ENCODE data around the gene CEACAM6. TPM values are rescaled to one million over a fixed set of nuclear protein-coding genes. Genes with fewer than 3 reads are reported as not detected.
"Not testable (repeated sequence)": the region's sequence is repeated elsewhere in the genome, so short reads cannot be mapped to it uniquely, and the experiment has no call there.

Gene CEACAM6
- not detected for total RNA-seq

DNA sequence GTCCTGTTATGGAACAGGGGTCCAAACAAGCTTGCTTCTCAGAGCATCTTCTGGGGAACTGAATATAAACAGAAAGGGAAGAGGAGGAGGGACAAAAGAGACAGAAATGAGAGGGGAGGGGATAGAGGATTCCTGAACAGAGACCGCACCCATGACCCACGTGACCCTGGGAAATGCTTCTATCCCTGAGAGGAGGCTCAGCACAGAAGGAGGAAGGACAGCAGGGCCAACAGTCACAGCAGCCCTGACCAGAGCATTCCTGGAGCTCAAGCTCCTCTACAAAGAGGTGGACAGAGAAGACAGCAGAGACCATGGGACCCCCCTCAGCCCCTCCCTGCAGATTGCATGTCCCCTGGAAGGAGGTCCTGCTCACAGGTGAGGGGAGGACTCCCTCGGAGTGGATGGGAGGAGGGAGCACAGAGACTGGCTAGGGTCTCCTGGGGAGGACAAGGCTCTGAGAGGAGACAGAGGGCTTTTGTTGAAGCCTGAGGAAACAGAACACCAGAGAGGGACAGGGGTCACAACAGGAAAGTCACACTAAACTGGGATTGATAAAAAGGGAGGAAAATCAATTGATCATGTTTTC, at the start of gene CEACAM6:
CEACAM6 (plus strand) TSS at position 203 of the 586 bp plus-strand sequence; CDS start at position 312, 109 bp downstream.
- ChIA-PET CTCF (interaction anchor here (1.0 to 5.2 kb wide), 5 partner anchors 14 to 49 kb away, joined by 3 to 38 read pairs (median 15); no protein-coding TSS in a partner anchor), POLR2A (no interaction called here)

DNA sequence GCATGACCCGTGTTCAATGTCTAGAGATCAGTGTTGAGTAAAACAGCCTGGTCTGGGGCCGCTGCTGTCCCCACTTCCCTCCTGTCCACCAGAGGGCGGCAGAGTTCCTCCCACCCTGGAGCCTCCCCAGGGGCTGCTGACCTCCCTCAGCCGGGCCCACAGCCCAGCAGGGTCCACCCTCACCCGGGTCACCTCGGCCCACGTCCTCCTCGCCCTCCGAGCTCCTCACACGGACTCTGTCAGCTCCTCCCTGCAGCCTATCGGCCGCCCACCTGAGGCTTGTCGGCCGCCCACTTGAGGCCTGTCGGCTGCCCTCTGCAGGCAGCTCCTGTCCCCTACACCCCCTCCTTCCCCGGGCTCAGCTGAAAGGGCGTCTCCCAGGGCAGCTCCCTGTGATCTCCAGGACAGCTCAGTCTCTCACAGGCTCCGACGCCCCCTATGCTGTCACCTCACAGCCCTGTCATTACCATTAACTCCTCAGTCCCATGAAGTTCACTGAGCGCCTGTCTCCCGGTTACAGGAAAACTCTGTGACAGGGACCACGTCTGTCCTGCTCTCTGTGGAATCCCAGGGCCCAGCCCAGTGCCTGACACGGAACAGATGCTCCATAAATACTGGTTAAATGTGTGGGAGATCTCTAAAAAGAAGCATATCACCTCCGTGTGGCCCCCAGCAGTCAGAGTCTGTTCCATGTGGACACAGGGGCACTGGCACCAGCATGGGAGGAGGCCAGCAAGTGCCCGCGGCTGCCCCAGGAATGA, 48.4 kb upstream of the CEACAM6 start:
- POLR2A ChIA-PET = no interaction called here
- CTCF ChIA-PET = interaction anchor here (0.7 to 2.7 kb wide), 22 partner anchors 9 to 120 kb away, joined by 3 to 17 read pairs (median 4); no protein-coding TSS in a partner anchor

DNA sequence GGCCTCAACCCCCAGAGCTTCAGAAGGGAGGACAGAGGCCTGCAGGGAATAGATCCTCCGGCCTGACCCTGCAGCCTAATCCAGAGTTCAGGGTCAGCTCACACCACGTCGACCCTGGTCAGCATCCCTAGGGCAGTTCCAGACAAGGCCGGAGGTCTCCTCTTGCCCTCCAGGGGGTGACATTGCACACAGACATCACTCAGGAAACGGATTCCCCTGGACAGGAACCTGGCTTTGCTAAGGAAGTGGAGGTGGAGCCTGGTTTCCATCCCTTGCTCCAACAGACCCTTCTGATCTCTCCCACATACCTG, 47.9 kb upstream of the CEACAM6 start:
- POLR2A ChIA-PET = no interaction called here
- CTCF ChIA-PET = interaction anchor here (0.7 to 2.7 kb wide), 18 partner anchors 9 to 119 kb away, joined by 3 to 17 read pairs (median 4); no protein-coding TSS in a partner anchor

DNA sequence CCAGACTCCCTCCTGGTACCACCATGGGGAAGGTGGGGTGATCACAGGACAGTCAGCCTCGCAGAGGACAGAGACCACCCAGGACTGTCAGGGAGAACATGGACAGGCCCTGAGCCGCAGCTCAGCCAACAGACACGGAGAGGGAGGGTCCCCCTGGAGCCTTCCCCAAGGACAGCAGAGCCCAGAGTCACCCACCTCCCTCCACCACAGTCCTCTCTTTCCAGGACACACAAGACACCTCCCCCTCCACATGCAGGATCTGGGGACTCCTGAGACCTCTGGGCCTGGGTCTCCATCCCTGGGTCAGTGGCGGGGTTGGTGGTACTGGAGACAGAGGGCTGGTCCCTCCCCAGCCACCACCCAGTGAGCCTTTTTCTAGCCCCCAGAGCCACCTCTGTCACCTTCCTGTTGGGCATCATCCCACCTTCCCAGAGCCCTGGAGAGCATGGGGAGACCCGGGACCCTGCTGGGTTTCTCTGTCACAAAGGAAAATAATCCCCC, 47.4 kb upstream of the CEACAM6 start:
- POLR2A ChIA-PET = no interaction called here

DNA sequence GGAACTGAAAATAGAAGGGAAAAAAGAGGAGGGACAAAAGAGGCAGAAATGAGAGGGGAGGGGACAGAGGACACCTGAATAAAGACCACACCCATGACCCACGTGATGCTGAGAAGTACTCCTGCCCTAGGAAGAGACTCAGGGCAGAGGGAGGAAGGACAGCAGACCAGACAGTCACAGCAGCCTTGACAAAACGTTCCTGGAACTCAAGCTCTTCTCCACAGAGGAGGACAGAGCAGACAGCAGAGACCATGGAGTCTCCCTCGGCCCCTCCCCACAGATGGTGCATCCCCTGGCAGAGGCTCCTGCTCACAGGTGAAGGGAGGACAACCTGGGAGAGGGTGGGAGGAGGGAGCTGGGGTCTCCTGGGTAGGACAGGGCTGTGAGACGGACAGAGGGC, 46.8 kb upstream of the CEACAM6 start, which contains the start of gene CEACAM5:
CEACAM5 (plus strand) TSS at position 146 of the 400 bp plus-strand sequence; CDS start at position 252, 106 bp downstream.
- CTCF ChIA-PET = no interaction called here
- POLR2A ChIA-PET = no interaction called here

More for the DNA sequence above, 47.4 kb upstream of the CEACAM6 start:
- CTCF ChIA-PET = interaction anchor here (1.8 kb wide), 1 partner anchor 68 kb away, joined by 7 read pairs; no protein-coding TSS in a partner anchor

DNA sequence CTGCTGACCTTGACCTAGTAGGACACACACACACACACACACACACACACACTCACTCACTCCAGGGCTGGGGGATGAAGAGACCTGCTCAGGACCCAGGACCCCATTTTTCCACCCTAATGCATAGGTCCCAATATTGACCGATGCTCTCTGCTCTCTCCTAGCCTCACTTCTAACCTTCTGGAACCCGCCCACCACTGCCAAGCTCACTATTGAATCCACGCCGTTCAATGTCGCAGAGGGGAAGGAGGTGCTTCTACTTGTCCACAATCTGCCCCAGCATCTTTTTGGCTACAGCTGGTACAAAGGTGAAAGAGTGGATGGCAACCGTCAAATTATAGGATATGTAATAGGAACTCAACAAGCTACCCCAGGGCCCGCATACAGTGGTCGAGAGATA, 45.8 kb upstream of the CEACAM6 start:
- POLR2A ChIA-PET, CTCF ChIA-PET: not testable (repeated sequence)

DNA sequence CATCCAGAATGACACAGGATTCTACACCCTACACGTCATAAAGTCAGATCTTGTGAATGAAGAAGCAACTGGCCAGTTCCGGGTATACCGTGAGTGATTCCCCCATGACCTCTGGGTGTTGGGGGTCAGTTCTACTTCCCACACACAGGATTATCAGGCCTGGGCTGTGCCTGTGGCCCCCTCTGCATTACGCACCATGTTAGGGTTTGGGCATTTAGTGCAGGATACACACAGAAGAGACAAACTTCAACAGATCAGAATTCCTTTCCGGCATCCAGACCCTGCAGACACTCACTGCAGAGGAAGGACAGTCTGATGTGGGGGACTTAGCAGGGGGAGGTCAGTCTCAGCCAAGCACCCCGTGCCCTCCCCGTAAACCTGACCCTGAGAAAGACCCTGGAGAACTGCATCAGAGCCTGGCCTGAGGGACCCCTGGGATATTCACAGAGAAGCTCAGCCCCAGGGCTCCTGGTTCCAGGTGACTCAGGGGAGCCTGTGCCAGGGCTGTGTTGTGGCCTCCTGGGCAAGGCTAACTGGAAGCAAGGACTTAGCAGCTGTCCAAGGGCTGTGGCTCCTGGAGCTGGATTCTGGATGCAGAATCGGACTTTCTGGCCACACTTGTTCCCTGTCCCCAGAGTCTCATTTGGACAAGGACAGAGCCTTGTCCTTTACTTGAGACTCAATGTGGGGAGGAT, 45.2 kb upstream of the CEACAM6 start:
- POLR2A ChIA-PET = no interaction called here
- CTCF ChIA-PET = interaction anchor here (1.1 kb wide), 1 partner anchor 43 kb away, joined by 4 read pairs; no protein-coding TSS in a partner anchor

DNA sequence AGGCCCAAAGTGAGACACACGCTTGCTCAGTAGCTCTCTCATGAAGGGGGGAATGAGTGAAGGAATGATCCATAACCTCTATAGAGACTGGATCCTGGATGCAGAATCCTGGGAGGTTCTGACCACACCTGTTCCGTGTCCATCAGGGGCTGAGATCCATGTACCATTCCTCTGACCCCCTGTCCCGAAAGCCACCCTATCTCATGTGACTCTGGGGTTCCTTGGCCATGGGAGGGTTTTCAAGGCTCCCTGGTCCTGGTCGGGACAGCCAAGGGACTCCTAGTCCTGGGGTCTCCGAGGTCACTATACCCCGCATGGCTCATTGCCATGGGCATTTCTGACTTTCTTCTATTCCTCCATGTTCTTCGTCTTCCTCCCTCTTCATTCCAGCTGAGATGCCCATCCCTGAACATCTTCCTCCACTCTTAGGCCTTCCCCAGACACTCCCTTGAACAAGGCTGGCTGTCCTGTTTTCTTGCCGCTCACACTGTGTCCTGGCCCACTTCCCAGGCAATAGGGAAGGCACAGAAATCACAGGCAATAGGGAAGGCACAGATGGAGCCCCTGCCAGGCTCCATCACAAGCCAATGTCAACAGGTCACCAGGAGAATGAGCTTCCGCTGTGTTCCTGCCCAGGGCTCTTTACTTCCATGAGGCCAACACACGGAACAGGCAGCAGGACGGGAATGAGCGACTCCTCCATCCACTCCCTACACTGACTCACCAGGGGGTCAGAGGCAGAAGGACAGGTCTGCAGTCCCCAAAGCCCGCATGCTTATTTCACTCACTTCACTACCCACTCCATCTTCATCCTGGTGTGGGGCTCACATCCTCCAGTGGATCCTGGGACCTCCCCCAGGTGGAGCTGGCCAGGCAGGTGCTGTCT, 43.7 kb upstream of the CEACAM6 start:
- ChIA-PET CTCF (interaction anchor here (0.6 to 1.0 kb wide), 2 partner anchors 83 to 619 kb away, joined by 3 to 4 read pairs; no protein-coding TSS in a partner anchor), POLR2A (no interaction called here)

DNA sequence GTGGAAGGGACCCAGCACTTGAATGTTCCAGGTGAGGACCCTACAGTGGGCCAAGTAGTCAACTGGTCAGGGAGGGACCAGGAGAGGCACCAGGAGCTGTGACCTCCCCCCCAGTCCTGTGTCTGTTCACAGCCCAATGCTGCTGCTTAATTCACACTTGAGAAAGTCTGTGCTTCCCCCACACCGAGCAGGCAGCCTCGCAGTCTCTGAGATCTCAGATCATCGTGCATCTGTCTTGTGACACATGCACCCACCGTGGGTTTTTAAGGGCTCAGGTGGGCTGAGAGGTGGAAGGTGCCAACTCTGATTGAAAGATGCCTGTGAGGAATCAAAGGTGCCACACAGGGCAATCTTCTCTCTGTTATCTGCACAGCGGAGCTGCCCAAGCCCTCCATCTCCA, 40.7 kb upstream of the CEACAM6 start:
- ChIA-PET POLR2A (no interaction called here), CTCF (interaction anchor here (1.3 kb wide), 1 partner anchor 13 kb away, joined by 3 read pairs; no protein-coding TSS in a partner anchor)

DNA sequence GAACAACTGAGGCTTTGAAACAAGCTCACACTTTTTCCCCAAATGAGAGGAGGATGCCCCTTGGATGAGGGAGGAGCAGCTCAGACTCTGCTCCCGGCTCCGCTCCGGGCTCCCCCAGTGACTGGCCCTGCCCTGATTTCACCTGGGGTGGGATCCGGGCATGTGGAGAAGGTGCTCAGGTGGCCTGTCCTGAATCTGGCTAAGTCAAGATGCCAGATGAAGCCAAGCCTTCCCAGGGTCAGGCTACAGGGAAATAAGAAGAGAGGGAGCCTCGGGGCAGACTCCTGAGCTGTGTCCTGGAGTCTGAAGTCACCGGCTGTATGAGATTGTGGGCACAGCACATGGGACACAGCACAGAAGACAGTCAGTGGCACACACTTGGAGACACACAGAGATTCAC, 36.6 kb upstream of the CEACAM6 start:
- ChIA-PET CTCF (interaction anchor here (1.0 kb wide), 1 partner anchor 27 kb away, joined by 3 read pairs; no protein-coding TSS in a partner anchor), POLR2A (no interaction called here)

DNA sequence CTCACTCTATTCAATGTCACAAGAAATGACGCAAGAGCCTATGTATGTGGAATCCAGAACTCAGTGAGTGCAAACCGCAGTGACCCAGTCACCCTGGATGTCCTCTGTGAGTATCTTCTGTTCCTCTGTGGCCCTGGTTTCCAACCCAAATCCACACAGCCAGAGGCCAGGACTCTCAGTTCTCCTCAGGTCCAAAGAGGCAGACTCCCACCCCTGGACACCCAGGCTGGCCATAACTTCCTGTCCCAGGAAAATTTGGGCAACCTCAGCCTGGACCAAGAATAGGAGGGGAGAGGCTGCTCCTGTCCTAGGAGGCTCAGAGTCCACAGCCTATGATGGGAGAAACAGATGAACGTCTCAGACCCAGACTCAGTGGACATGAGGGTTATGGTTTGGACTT, 35.2 kb upstream of the CEACAM6 start:
- ChIA-PET CTCF (no interaction called here), POLR2A (no interaction called here)

DNA sequence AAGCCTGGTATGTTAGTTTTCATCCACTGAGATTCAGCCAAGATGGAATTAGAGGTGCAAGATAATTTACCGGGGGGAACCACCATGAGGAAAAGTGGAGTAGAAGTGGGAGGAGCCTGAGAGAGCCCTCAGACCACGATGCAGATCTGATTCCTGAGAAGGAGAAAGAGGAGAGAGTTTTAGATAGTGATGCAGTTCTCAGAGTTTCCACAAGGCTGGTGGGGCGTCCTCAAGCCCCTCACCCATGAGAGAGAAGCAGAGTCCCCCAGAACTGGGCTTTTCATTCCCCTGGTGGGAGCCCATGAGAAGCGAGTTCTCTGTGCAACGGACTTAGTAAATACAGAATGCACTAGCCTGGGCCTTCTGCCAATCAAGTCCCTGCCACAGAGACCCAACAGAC, 28.8 kb upstream of the CEACAM6 start:
- ChIA-PET POLR2A (no interaction called here), CTCF (interaction anchor here (1.4 kb wide), 1 partner anchor 27 kb away, joined by 3 read pairs; no protein-coding TSS in a partner anchor)

DNA sequence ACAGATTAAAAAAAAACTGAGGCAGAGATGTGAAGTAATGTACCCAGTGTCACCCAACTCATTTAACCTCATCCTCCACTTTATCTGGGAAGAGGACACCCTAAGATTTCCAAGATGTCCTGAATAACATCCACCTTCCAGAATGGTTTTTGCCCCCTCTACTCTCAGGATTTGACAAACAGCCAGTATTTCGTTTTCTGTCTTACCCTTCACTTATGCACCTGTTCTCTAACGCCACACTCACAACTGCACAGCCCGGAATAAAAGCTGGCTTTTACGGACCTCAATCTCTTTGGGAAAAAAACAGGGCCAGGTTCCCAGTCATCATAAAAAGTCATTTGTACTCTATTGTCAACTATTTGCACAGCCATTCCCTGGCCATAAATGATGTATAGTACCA, 21.2 kb upstream of the CEACAM6 start:
- ChIA-PET POLR2A (no interaction called here), CTCF (interaction anchor here (1.0 kb wide), 1 partner anchor 28 kb away, joined by 4 read pairs; no protein-coding TSS in a partner anchor)

DNA sequence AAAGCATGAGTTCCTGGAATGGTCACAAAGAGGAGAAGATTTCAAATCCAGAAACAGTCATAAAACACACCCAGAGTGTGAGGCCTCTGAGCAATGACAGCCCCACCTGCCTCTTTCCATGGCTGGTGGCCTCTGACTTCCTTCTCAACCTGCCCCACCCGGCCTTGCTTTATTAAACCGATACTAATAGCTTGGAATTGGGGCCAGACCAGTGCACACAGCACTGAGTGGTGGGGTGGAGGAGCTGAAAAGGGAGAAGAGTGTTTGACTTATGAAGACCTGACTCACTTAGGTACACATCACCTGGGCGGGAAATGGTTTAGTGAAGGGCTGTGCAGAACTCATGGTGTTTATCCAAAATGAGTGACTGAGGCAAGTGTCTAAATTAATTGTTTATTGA, 20.7 kb upstream of the CEACAM6 start:
- ChIA-PET POLR2A (no interaction called here), CTCF (no interaction called here)

DNA sequence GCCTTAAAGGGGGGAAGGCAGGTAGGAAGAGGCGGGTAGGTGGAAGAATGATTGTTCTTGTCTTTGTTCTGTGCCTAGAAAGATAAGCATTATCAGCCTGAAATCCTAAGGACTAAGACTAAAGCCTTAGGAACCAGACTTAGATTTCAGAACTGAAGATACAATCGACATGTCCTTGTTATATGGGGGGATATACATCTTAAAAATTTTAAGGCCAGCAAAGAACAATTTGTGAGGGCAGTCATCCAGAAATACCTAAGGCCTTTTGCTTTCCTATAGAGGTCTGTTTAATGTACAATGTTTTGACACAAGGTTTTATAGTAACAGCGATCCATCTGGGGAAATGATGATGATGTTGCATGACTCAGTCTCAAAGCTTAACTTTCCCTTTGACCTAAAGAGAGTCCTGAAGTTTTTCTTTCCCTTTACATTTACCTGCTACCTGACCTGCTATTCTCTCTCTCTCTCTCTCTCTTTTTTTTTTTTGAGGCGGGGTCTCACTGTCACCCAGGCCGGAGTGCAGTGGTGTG, 20.2 kb upstream of the CEACAM6 start:
- ChIA-PET CTCF (interaction anchor here (0.8 kb wide), 1 partner anchor 93 kb away, joined by 4 read pairs; no protein-coding TSS in a partner anchor), POLR2A (interaction anchor here (0.5 kb wide), 1 partner anchor 48 kb away, joined by 5 read pairs; no protein-coding TSS in a partner anchor)

DNA sequence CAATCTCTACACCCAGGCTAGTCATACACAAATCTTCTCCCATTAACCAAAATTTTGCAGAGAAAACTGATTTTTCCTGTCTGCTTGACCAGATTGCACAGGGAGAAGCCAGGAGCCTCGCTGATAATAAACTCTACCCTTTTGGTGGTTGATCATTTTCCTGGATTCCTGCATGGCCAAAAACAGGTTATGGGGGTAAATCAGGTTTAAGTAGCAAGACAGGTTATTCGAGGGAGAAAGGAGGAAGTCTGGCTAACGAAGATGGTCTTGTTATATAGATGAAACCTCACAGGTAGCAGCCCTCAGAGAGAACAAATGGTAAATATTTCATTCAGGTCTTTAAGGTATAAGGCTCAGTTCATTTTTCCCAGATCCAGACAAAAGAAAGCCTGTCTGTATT, 16.0 kb upstream of the CEACAM6 start:
- ChIA-PET POLR2A (no interaction called here), CTCF (interaction anchor here (1.0 to 1.5 kb wide), 3 partner anchors 12 to 82 kb away, joined by 3 to 7 read pairs (median 3); no protein-coding TSS in a partner anchor)

DNA sequence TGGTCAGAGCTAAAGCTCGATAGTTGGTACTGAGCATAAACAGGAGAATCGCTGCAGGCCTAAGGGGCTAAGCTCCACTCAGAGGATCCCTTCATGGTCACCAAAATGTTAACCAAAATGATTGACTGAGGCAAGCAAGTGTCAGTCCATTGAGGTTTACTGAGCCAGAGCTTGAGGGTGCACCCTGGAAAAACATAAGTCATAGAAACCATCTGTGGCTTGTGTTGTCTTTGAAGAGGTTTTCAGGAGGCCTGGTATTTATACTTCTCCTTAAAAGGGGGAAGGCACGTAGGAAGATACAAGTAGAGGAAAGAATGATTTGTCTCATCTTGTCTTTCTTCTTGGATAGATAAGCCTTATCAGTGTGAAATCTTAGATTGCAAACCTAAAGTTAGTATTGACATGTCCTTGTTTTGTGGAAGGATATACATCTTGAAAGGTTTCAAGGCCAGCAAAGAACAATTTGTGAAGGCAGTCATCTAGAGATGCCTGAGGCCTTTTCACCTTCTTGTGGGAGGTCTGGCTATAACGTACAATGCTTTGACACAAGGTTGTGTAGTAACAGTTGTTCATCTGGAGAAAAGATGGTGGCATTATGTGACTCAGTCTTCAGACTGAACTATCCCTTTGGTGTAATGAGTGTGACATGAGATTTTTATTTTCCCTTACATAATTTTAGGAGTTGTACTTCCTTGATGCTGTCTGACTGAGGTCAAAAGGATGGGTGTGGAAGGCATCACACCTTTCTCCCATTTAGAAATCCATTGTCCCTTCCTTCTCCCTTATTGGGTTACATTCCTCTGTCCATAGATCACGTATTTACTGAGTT, 14.7 kb upstream of the CEACAM6 start:
- CTCF ChIA-PET = interaction anchor here (0.8 to 1.6 kb wide), 7 partner anchors 11 to 80 kb away, joined by 3 to 7 read pairs (median 3); no protein-coding TSS in a partner anchor
- POLR2A ChIA-PET = no interaction called here

DNA sequence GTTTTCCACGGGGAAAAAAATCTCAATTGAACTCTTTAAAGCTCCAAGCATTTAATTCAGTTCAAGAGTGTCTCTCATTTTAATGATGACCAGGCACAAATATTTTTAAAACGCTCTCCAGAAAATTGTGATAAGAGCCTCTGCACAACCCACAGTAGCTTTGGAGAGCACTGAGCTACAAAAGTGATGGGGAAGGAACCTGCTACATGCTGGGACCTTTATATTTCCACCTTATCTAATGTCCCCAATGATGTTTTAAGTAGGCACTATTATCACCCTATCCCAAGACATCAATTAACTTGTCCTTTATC, 14.1 kb upstream of the CEACAM6 start:
- ChIA-PET POLR2A (no interaction called here), CTCF (interaction anchor here (1.2 to 1.6 kb wide), 2 partner anchors 13 to 52 kb away, joined by 3 to 5 read pairs; no protein-coding TSS in a partner anchor)
